EH (cell line): Measurements from ENCODE around the gene BPIFB2.
"Not testable (repeated sequence)": the region's sequence is repeated elsewhere in the genome, so short reads cannot be mapped to it uniquely, and the experiment has no call there.

Experiments used
- DNase-seq: peaks from one replicate; pipeline ENCODE4 v3.0.0-alpha.2; 2015; ENCODE audit warnings: low read depth

The BPIFB2 gene

GRCh38 chr20:33007376-33008335 lies at the start of gene BPIFB2:
BPIFB2 (plus strand) TSS chr20:33007704; CDS start chr20:33008575, 871 bp downstream.
- DNase-seq: no peak

GRCh38 chr20:32958574-32958973 lies 48.9 kb upstream of the BPIFB2 start:
- DNase-seq: no peak

- no peak for DNase-seq
These were observed 47.9 kb upstream of the BPIFB2 start for GRCh38 chr20:32959351-32960221.

GRCh38 chr20:32960222-32960518 lies 47.3 kb upstream of the BPIFB2 start:
- no peak for DNase-seq

GRCh38 chr20:32960849-32961731 lies 46.4 kb upstream of the BPIFB2 start:
- no peak for DNase-seq

- DNase-seq: no peak
These were observed 45.5 kb upstream of the BPIFB2 start for GRCh38 chr20:32962053-32962452.

GRCh38 chr20:32962646-32963045 lies 44.9 kb upstream of the BPIFB2 start:
- not testable (repeated sequence) for DNase-seq

GRCh38 chr20:32963176-32963575 lies 44.3 kb upstream of the BPIFB2 start:
- no peak for DNase-seq

- no peak for DNase-seq
These were observed 42.9 kb upstream of the BPIFB2 start for GRCh38 chr20:32964575-32964974.

- DNase-seq: no peak
These were observed 42.4 kb upstream of the BPIFB2 start for GRCh38 chr20:32965115-32965514.

- no peak for DNase-seq
These were observed 41.7 kb upstream of the BPIFB2 start for GRCh38 chr20:32965581-32966373.

GRCh38 chr20:32966382-32966781 lies 41.1 kb upstream of the BPIFB2 start:
- DNase-seq: no peak

GRCh38 chr20:32966881-32967781 lies 40.4 kb upstream of the BPIFB2 start:
- no peak for DNase-seq

- DNase-seq: no peak
These were observed 39.5 kb upstream of the BPIFB2 start for GRCh38 chr20:32967961-32968457.

GRCh38 chr20:32968478-32969241 lies 38.8 kb upstream of the BPIFB2 start:
- DNase-seq: no peak

- no peak for DNase-seq
These were observed 38.0 kb upstream of the BPIFB2 start for GRCh38 chr20:32969356-32970114.

GRCh38 chr20:32970115-32970972 lies 37.2 kb upstream of the BPIFB2 start:
- no peak for DNase-seq

- DNase-seq: no peak
These were observed 36.6 kb upstream of the BPIFB2 start for GRCh38 chr20:32970973-32971300.
